Measurements from ENCODE around the gene FOXP1.
"Not testable (repeated sequence)": the region's sequence is repeated elsewhere in the genome, so short reads cannot be mapped to it uniquely, and the experiment has no call there.

Gene FOXP1

DNA sequence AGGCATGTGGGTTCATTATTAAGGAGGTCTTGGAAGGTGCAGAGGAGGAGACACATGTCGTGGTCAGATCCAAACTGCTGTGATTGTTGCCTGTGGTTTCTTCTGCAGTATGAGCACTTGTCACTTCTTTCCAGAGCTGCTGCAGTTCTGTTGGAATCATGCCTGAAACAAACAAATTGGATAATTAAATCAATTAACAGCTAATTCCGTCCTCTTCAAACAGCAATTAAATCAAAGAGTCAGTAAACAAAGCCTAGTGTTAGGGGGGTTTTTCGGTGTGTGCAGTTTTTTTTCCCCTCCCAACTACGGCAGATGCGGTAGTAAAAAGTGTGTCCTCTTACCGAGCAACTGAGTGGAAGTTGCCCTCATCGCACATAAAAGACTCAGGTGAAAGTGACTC lies 542.2 kb downstream of the FOXP1 start:
- no peak for DNase-seq

- no peak for DNase-seq
These were observed 544.2 kb downstream of the FOXP1 start for GRCh38 chr3:71039332-71039731.

DNA sequence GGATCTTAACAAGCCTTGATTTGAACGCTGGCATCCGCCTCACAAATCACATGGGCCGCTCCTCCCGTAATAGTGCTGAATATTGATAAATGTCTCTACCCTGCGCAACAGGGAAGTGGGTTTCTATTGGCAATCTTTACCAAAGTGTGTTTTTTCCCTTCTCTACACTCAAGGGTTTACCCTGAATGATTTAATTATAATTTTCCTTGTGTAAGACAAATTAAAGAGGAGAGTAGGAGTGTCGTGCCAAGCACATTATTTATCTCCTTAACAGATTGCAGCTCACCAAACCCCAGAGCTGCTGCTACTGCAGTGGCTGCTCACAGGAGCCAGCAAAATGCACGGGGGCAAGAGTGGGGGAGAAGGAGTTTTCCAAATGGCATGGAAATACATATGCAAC lies 545.8 kb downstream of the FOXP1 start:
- no peak for DNase-seq

GRCh38 chr3:71035886-71036285 lies 547.6 kb downstream of the FOXP1 start:
- DNase-seq, result no peak

GRCh38 chr3:71035314-71035713 lies 548.2 kb downstream of the FOXP1 start:
- no peak for DNase-seq

- DNase-seq, result no peak
These were observed 549.8 kb downstream of the FOXP1 start for GRCh38 chr3:71033681-71034220.

DNA sequence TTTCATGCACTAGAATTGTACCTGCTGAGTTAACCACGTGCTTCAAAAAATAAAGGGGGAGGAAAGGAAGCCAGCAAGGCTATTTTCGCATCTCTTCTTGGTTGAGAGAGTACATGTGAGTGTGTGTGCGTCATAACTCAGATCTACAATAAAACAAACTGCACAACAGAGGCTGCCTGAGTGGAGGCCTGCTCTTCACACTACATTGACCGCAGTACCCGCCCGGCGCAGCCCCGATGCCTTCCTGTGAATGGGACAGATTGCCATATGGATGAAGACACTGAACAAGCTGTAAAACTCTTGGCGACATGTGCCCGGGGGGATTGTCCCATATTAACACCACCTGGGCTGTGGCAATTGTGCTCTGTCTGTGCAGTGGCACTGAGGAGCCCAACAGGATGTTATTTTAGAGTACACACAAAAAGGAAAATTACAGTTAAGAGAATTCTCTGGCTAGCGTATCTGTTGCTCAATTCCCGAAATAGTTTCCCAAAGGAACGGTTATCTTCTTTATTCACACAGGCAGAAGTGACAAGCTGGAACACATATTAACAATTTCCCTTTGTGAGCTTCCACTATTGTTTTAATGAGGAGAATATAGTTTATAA lies 551.5 kb downstream of the FOXP1 start:
- DNase-seq, result no peak

GRCh38 chr3:71031181-71031580 lies 552.3 kb downstream of the FOXP1 start:
- no peak for DNase-seq

DNA sequence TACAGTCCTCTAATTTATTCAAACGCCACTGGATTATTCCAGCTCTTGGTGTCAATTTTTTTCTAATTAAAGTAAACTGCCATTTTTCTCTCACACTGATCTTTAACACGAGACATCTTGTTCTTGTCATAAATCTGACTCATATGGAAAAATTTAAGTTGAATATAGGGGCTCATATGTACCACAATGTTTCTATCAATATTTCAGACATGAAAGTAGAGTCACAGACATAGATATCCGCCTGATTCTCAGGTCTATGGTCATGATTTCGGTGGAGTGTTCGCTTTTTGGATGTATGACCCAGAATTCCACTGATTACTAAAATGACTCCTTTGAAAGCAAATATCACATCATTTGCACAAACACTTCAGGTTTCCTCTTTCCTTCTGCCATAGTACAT lies 552.8 kb downstream of the FOXP1 start:
- no peak for DNase-seq

GRCh38 chr3:71029770-71030169 lies 553.8 kb downstream of the FOXP1 start:
- DNase-seq, result no peak

GRCh38 chr3:71028802-71029201 lies 554.7 kb downstream of the FOXP1 start:
- no peak for DNase-seq

- no peak for DNase-seq
These were observed 555.3 kb downstream of the FOXP1 start for GRCh38 chr3:71028184-71028583.

GRCh38 chr3:71026634-71027578 lies 556.6 kb downstream of the FOXP1 start:
- DNase-seq, result no peak

DNA sequence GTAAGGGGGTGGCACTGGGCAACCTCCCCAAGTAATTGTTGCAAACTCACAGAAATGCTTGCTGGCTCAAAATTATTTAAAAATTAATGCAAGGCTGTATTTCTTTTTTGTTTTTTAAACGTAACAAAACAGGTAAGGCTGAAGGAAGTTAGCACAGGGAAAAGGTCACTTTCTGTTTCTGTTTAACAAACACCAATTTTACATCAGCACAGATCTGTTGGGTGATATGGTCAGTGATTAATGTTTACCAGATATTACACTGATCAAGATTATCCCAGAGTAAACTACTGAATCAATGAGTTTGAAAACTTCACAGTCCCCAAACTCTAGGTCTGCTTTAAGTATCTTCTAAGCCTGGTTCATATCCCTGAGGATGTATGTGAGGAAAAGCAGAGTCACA lies 558.0 kb downstream of the FOXP1 start:
- DNase-seq, result no peak

GRCh38 chr3:71025010-71025409 lies 558.5 kb downstream of the FOXP1 start:
- no peak for DNase-seq

DNA sequence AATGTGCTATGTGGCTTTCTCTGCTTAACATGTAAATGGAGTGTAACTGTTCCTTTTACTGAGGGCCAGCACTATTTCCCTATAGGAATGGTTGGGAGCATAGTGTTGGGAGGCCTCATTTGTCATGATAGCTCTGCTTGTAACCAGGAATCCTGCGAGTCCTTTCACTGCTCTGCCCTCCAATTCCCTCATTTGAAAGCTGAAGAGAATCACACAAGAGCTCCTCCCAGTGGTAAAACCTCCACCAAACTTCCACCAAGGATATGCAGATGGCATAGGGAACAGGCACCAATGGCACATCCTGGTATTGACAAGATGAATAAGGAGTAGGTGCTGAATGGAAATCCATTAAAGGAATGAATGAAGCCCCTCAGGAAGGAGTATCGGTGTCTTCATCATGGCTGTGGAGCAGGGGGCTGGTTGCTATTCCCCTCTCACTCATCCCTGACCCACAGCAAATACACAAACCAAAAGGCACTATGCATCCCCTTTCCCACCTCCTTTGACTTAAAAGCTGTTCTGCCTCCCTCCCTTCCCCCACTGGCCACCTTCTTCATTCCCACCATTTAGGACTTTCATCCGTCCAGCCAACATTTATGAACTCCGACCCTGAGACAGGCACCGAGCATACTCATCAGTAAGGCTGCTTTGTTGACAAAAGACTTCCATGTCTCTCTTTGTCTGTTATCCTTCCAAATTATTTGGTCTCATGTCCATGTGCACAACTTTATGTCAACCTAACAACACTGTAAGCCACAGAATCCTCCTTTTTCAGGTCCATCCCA lies 560.8 kb downstream of the FOXP1 start:
- no peak for DNase-seq

- DNase-seq, result no peak
These were observed 564.7 kb downstream of the FOXP1 start for GRCh38 chr3:71018799-71019198.

- no peak for DNase-seq
These were observed 567.2 kb downstream of the FOXP1 start for GRCh38 chr3:71016178-71016845.

- not testable (repeated sequence) for DNase-seq
These were observed 568.9 kb downstream of the FOXP1 start for GRCh38 chr3:71014616-71015015.

DNA sequence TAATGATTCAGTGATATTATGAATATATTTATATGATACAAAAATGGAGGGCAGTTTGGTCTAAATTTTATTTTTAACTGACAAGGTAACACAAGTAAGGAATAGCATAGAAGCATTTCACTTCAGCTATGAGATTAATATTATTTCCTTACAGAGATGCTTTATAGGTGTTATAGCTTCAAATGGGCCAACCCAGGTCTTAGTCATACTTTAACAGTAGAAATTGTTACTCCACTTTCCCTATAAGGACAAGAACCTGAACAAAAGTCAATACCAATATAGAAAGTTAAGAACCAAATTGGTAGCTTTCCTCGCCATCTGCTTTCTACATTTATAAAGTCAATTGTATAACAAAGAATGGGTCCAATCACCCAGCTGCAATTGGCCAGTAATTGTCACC lies 570.6 kb downstream of the FOXP1 start:
- no peak for DNase-seq

DNA sequence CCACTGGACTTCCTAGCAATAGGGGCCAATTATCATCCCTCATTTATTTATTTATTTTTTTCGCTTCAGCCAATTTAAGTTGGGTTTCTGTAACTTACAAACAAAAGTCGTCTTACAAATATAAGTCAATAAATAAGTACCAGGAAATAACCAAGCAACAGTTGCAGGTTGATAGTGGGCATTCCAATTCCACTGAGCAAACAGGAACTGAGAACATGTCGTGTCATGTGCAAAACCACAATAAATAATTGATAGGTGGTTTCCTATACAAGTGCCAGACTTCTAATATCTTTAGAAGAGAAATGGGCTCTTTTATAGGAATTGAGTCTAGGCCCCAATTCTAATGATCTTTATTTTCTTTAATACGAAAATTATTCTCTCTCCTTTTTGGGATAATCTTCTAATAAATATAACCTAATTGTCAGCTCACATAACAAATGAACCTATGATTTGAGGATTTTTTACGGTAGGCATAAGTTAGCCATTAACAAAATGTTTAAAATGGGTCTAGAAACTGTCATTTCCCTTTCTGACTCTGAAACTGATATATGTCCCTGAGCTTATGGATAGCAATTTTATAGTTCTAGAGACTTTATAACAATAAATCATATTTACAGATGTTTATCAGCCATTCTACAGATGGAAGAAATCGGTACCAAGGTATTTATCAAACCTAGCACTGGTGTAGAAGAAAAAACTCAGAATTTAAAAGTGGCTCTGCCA lies 571.8 kb downstream of the FOXP1 start:
- DNase-seq, result no peak
